Islet precursor cell (in vitro differentiated cells): Measurements from ENCODE around the gene CLRN3.

Experiments used
- DNase-seq: peaks from one replicate; pipeline ENCODE4 v3.0.0-alpha.2; 2018

Gene CLRN3

GRCh38 chr10:127836176-127836575 is 56.6 kb downstream of the CLRN3 start:
- peak; percentile 12 for DNase-seq

DNA sequence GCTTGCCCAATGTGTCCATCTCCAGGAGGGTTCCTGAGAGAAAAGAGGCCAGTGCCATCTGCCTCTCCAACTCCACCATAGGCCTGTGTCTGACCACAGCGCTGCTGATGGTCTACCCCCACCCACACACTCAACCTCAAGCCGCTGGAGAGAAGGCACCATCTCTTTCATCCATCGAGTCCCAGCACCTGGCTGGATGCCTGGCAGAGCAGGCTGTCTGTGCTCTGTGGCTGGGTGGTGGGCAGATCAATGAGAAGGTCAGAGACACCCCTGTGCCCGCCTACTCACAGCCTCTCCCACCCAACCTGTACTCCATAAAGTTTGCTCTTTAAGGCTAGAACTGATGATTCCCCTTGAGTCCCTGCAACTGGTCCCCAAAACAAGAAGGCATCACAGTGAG is 58.0 kb downstream of the CLRN3 start:
- DNase-seq: peak; percentile 29

- DNase-seq: peak; percentile 43
Measured at GRCh38 chr10:127834221-127834620, 58.5 kb downstream of the CLRN3 start.

GRCh38 chr10:127833804-127834203 is 58.9 kb downstream of the CLRN3 start:
- DNase-seq: peak; percentile 19

DNA sequence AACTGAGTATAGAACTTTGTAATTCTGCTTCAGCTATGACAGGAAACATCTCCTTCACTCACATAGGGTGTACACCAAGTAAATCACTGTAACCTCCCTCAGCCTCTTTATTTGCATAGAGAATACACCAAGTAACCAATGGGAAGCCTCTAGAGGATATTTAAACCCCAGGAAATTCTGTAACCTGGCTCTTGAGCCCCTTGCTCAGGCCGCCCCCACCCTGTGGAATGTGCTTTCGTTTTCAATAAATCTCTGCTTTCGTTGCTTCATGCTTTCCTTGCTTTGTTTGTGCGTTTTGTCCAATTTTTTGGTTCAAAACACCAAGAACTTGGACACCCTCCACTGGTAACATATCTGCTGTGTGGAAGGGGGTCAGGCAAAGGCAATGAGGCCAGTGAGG is 60.2 kb downstream of the CLRN3 start:
- peak; percentile 18 for DNase-seq

DNA sequence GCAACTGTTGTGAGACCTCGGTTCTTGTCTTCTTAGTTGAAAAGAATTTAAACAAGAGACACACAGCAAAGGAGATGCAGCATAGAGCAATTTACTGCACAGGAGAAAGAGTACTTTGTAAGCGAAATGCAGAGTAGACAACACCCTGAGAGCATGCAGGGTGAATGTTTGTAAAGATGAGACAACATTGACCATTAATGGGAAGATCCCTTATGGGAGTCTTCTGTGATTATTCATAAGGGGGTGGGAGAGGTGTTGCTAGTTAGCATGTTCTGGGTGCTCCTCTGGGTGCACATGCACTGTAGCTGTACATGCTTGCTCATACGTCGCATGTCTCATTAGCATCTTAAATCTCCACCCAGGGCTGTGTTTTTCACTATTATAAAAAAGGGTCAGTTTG is 62.3 kb downstream of the CLRN3 start:
- peak; percentile 1 for DNase-seq
